ENCODE data around the gene ATF6.

ATF6 gene

GRCh38 chr1:161771161-161771560 is 5.0 kb downstream of the ATF6 start:
- Histone ChIP-seq H3K4me3 (ENCODE audit: low read depth, low read length) (no peak overlapping the region), H3K27me3 (replicated peaks) (no peaks in the 10 kb centered on the region), H3K36me3 (replicated peaks) (no peaks in the 10 kb centered on the region), H3K27ac (no peak overlapping the region)
- DNase-seq = no peak
- in situ Hi-C loops (cut with HindIII; ENCODE audit: low pct_ligation_motif_present, low sequenced_read_pairs) = no loop called here
- TF ChIP-seq CTCF (IDR thresholded peaks at IDR 0.05; ENCODE audit: low read depth, low read length, missing control alignments) = no peak

GRCh38 chr1:161771973-161772372 is 5.9 kb downstream of the ATF6 start:
- Histone ChIP-seq H3K27me3 (replicated peaks) (no peaks in the 10 kb centered on the region), H3K36me3 (replicated peaks) (no peaks in the 10 kb centered on the region), H3K27ac (no peak overlapping the region), H3K4me3 (ENCODE audit: low read depth, low read length) (no peak overlapping the region)
- no peak for TF ChIP-seq CTCF (IDR thresholded peaks at IDR 0.05; ENCODE audit: low read depth, low read length, missing control alignments)
- no peak for DNase-seq
- in situ Hi-C loops (cut with HindIII; ENCODE audit: low pct_ligation_motif_present, low sequenced_read_pairs) = no loop called here

- no peak for DNase-seq
- Histone ChIP-seq H3K4me3 (ENCODE audit: low read depth, low read length) (no peak overlapping the region), H3K36me3 (replicated peaks) (no peaks in the 10 kb centered on the region), H3K27me3 (replicated peaks) (no peaks in the 10 kb centered on the region), H3K27ac (no peak overlapping the region)
- in situ Hi-C loops (cut with HindIII; ENCODE audit: low pct_ligation_motif_present, low sequenced_read_pairs) = no loop called here
- no peak for TF ChIP-seq CTCF (IDR thresholded peaks at IDR 0.05; ENCODE audit: low read depth, low read length, missing control alignments)
Observed at GRCh38 chr1:161772397-161772796, 6.3 kb downstream of the ATF6 start.

- TF ChIP-seq CTCF (IDR thresholded peaks at IDR 0.05; ENCODE audit: low read depth, low read length, missing control alignments) = no peak
- Histone ChIP-seq H3K27ac (no peak overlapping the region), H3K27me3 (replicated peaks) (no peaks in the 10 kb centered on the region), H3K4me3 (ENCODE audit: low read depth, low read length) (no peak overlapping the region), H3K36me3 (replicated peaks) (no peaks in the 10 kb centered on the region)
- DNase-seq = no peak
- in situ Hi-C loops (cut with HindIII; ENCODE audit: low pct_ligation_motif_present, low sequenced_read_pairs) = no loop called here
Observed at GRCh38 chr1:161773791-161774190, 7.7 kb downstream of the ATF6 start.

GRCh38 chr1:161777261-161777660 is 11.1 kb downstream of the ATF6 start:
- no peak for TF ChIP-seq CTCF (IDR thresholded peaks at IDR 0.05; ENCODE audit: low read depth, low read length, missing control alignments)

GRCh38 chr1:161778522-161778921 is 12.4 kb downstream of the ATF6 start:
- Histone ChIP-seq H3K36me3 (replicated peaks) (no peaks in the 10 kb centered on the region), H3K27me3 (replicated peaks) (no peaks in the 10 kb centered on the region), H3K27ac (no peak overlapping the region), H3K4me3 (ENCODE audit: low read depth, low read length) (no peak overlapping the region)
- TF ChIP-seq CTCF (IDR thresholded peaks at IDR 0.05; ENCODE audit: low read depth, low read length, missing control alignments) = no peak
- DNase-seq = no peak
- in situ Hi-C loops (cut with HindIII; ENCODE audit: low pct_ligation_motif_present, low sequenced_read_pairs) = loop anchor here (25.0 kb wide), 1 partner anchor 259 kb away; no protein-coding TSS in a partner anchor

More at GRCh38 chr1:161777261-161777660, 11.1 kb downstream of the ATF6 start:
- Histone ChIP-seq H3K27me3 (replicated peaks) (no peaks in the 10 kb centered on the region), H3K36me3 (replicated peaks) (no peaks in the 10 kb centered on the region), H3K27ac (no peak overlapping the region), H3K4me3 (ENCODE audit: low read depth, low read length) (no peak overlapping the region)
- in situ Hi-C loops (cut with HindIII; ENCODE audit: low pct_ligation_motif_present, low sequenced_read_pairs) = loop anchor here (25.0 kb wide), 1 partner anchor 260 kb away; no protein-coding TSS in a partner anchor
- no peak for DNase-seq
